NCI-H446 treated with DMSO at 0.1 percent for 48 hours (cell line): ENCODE data around the gene WDR4.
"Not testable (repeated sequence)": the region's sequence is repeated elsewhere in the genome, so short reads cannot be mapped to it uniquely, and the experiment has no call there.

Experiments used
- DNase-seq: peaks from one replicate; lab custom pipeline; 2025; lab: John Stamatoyannopoulos, UW

Gene WDR4

DNA sequence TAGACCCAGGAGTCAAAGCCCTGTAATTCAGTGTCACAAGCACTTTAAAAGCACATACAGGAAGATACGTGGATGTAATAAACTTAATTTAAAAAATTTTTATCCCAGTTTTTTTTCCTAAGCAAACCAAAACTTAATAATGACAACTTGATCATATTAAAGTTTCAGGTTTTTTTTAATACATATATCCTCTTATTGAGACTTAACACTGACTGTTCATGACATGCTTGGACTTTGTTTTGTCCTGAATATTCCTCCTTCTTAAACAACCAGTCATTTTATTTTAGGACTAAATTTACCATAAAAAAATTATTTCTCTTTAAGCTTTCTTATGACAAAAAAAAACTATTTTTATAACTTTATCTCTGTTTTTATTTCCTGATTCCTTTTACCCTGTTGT is 64.1 kb downstream of the WDR4 start:
- DNase-seq = no peak

DNA sequence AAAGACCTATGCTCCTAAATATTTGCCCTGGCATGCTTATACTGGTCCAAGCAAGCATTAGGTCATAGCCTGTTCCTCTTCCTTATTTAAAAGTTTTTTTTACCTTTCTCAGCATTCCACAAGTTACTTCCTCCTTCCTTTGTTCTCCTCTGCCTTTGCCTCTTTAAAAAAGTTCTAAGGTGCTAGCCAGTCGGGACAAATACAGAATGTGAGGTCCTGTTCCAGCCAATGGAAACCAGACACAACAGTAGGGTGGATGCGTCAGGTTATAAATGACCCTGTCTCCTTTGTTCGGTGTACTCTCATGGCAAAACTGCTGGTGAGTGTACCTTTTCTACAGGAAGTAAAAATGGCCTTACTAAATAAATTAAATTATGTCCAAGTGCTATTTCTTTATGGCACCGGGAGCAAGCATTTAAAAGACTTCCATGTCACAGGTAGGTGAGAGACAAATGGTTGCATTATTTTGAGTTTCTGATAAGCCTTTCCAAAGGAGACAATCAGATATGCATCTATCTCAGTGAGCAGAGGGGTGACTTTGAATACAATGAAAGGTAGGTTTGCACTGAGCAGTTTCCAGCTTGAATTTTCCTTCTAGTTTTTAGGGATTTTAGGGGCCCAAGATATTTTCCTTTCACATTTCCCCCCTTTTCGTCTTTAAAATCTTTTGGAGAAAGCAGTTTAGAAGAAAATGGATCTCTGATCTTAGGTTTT is 66.7 kb downstream of the WDR4 start:
- not testable (repeated sequence) for DNase-seq

DNA sequence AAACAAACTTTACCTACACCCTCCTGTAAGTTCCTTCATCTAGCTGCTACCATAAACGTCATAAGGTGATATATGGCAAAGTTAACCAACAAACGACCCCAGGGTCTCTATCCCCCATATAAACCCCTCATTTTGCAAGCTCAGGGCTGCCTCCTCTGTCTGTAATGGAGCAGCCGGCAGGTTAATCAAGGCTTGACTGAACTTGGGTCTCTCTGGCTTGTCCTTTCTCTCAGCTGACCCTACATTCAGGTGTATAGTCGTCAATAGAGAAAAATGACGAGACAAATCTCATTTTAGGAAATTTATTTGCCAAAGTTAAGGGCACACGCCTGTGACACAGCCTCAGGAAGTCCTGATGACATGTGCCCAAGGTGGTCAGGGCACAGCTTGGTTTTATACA is 67.4 kb downstream of the WDR4 start:
- DNase-seq = no peak

DNA sequence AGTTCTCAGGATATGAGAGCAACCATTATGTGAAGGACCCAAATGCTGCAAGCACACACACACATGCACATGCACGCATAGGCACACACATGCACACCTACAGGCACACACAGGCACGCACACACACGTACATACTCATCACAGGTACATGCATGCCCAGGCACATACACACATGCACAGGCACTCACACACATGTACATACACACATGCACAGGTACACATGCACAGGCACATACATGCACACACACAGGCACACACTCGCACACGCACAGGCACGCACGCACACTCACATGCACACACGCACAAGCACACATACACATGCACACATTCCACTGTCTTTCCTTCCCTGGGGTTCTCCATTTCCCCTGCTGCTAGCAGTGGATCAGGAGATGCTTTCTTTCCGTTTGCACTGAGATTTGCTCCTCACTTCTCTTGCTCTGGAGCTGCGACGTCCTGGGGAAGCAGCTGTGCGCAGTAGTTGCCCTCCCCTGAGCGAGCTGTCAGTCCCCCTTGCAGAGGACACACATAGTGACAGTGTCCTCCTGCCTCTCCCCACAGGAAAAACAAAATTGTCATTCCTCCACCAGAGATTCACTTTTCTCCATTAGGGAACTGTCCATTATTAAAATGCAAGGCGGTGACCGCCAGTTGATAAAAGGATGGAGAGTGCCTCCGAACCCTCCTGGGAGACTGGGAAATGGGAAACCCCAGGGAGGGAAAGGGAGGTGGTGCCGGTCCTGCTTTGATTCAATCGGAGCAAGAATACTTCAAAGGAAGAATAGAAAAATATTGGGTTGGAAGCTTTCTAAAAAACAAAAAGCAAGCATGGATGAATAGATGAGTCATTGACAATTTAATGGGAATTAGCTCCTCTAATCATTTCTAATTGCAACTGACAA is 69.5 kb downstream of the WDR4 start:
- no peak for DNase-seq

DNA sequence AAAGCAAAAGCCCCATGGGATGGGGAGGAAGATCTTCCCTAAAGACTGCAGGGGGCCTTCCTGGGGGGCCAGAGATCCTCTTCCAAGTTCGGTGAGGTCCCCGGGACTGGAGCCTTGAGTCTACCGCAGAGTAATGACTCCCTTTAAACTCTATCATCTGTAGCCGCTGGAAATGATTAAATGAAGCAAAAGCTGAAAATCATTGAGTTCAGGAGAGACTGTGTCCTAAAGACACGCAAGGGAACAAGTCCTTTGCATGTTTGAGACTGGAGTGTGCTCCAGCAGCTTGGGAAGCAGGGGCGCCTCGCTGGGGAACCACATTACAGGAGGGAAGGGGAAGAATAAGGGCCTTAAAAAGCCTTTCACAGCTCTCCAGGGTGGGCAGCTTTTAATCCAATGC is 70.2 kb downstream of the WDR4 start:
- no peak for DNase-seq

DNA sequence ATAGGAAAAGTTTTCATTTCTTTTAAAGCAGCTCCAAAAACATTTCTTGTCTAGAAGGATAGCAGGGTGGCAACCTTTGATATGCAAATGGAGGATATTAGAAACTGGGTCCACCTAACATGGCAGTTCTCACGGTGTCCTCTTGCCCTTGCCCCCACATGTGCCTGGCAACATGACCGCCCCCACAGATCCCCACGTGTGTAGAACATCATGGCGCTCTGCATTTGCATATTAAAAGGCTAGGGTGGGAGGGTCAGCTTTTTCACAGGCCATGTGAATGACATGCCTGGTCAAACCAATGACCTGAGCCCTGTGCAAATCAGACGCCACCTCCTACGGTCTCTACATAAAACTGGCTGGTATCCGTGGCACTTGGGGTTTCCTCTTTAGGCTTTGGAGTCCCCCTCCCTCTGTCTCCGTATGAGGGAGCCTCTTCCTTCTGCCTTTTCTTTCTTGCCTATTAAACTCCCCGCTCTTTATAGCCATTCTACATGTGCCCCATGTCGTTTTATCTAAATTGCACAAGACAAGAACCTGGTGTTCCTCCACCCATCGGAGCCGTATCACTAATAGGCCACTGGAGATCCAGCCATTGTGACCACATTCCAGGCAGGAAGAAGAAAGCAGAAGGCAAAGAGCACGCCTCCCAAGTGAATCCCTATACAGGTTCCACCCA is 71.3 kb downstream of the WDR4 start:
- DNase-seq = no peak

DNA sequence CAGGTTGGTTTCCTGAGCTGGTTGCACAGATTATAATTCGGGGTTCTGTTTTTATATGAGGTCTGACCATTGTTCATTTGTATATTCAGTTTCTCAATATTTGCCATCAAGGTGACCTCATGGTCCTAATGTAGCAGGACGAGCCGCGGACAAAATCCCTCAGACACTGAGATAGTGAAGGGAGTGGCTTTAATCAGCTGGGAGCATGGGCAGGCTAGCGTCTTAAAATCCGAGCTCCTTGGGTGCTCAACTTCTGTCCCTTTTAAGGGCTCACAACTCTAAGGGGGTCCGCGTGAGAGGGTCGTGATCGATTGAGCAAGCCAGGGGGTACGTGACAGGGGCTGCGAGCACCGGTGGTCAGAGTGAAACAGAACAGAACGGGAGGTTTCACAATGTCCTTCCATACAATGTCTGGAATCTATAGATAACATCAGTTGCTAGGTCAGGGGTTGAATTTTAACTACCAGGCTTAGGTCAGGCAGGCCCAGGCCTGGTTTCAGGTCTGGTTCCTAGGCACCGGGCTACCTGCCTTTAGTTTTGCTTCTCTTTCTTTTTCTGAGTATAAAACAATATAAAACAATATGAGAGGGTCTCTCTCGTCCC is 71.9 kb downstream of the WDR4 start:
- DNase-seq = not testable (repeated sequence)

DNA sequence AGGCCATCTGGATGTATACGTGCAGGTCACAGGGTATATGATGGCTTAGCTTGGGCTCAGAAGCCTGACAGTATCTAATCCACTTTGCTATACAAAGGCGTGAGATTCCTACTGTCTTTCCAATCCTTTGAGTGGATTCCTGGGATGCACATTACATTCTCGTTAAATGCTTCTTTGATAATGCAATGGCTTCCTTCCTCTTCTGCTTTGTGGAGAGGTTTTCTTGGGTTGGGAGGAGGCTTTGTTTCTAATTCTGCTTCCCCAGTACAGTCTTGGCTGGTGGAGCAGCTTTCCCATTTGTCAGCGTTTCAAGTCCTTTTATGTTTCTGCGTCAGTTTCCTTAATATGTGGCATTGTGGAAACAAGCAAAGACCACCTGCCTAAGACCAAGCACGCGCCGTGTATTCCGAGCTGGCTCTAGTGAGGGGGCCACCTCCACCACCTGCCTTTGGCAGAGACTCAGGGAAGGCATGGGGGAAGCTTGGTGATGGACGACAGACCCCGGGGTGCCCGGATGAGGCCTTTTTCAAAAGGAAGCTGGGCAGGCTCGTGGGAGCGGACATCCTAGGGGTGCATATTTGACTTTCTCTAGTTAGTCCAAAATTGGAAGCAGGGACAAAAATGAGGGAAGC is 72.7 kb downstream of the WDR4 start:
- no peak for DNase-seq

DNA sequence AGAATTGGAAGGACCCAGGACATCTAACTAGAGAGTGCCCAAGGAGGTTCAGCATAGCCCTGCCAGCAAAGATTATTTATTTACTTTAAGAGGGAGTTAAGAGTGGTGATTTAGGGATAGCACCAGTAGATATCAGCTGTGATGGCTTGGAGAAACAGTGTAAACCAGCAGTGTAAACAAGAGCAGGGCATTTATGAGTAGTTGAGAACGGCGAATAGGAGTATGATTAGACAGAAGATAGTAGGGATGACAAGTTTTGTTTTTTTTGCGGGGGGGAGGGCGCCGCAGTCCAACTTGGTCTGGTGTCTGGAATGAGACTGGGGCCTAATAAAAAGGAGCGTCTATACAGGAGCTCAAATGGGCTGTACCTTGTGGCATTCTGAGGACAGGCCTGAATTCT is 77.7 kb downstream of the WDR4 start:
- DNase-seq = not testable (repeated sequence)

DNA sequence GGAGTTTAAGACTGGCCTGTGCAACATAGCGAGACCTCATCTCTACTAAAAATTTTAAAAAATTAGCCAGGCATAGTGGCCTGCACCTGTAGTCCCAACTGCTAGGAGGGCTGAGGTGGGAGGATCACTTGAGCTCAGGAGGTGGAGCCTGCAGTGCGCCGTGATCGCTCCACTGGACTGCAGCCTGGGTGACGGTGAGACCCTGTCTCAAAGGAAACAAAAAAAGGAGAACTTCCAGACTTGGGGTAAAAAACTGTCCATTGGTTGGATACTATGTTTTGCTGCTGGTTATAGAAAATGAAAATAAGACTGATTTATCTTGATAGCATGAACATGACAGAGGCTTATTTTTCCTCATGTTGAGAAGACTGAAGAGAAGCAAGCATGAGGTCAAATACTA is 79.4 kb downstream of the WDR4 start:
- no peak for DNase-seq

DNA sequence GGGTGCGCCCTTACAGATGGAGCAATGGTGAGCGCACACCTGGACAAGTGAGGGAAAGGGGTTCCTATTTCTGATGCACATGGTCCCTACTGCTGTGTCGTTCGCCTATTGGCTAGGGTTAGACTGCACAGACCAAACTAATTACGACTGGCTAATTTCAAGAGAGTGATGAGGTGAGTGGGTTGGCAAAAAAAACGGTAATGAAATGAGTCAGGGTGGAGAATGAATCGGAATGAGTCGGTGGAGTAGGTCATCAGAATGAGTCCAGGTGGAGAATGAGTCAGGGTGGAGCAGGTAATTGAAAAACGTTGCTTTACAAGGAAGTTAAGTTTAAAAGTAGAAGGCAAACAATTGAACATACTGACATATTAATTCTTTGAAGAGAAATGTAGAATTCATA is 79.8 kb downstream of the WDR4 start:
- no peak for DNase-seq
